OCI-LY7 (cell line): ENCODE measurements around the gene PPP1R2. TPM values are rescaled to one million over a fixed set of nuclear protein-coding genes. Genes with fewer than 3 reads are reported as not detected.

ENCODE experiments used
- Bru-seq: library from RNA; stranded (reverse); fragments of 400-500 nt; gene quantifications from one replicate; lab custom pipeline; 2021; lab: Mats Ljungman, UMichigan
- BruChase-seq, 2 experiments: library from RNA; stranded (reverse); fragments of 400-500 nt; gene quantifications; one replicate each; lab custom pipeline; 2021; lab: Mats Ljungman, UMichigan
- BruUV-seq: library from RNA; stranded (reverse); fragments of 400-500 nt; replicated peaks from 2 replicates; lab custom pipeline; 2021; lab: Mats Ljungman, UMichigan
- CTCF ChIA-PET: fragments of 300-600 bp; sonication (Branson Sonifier 250); formaldehyde crosslinking; loops from one replicate; lab custom pipeline; 2022; ENCODE audit warnings: antibody characterized with exemption; ENCODE audit not compliant: unreplicated experiment; lab: Charles Lee
- POLR2A ChIA-PET: fragments of 300-600 bp; sonication (Branson Sonifier 250); formaldehyde crosslinking; loops from one replicate; lab custom pipeline; 2022; ENCODE audit warnings: antibody characterized with exemption; lab: Charles Lee
- DNase-seq: peaks from one replicate; pipeline ENCODE4 v3.0.0-alpha.2; 2015; ENCODE audit warnings: low spot score
- H2AFZ ChIP-seq: fragments of 200-600 bp; sonication (generic), shearing (Covaris generic); 2 replicates; pipeline ENCODE4 v1.6.1; 2014; ENCODE audit warnings: mild to moderate bottlenecking, antibody characterized with exemption, low read length, moderate library complexity
- H3K27ac ChIP-seq: fragments of 200-600 bp; sonication (generic); 2 replicates; pipeline ENCODE4 v1.5.1; 2014; ENCODE audit warnings: mixed run types, low read depth, mild to moderate bottlenecking, moderate library complexity, low read length, inconsistent platforms; ENCODE audit not compliant: poor library complexity, severe bottlenecking
- H3K36me3 ChIP-seq: fragments of 200-600 bp; sonication (generic); 2 replicates; pipeline ENCODE4 v1.6.1; 2014; ENCODE audit warnings: mild to moderate bottlenecking, antibody characterized with exemption, low read length, moderate library complexity, mixed read lengths; ENCODE audit not compliant: insufficient read depth
- H3K4me1 ChIP-seq: fragments of 200-600 bp; sonication (generic); 2 replicates; pipeline ENCODE4 v1.5.1; 2014; ENCODE audit warnings: mild to moderate bottlenecking, low read length; ENCODE audit not compliant: insufficient read depth, poor library complexity, severe bottlenecking
- H3K4me2 ChIP-seq: fragments of 200-600 bp; sonication (generic); 2 replicates; pipeline ENCODE4 v1.6.1; 2014; ENCODE audit warnings: mild to moderate bottlenecking, low read length
- H3K4me3 ChIP-seq: fragments of 200-600 bp; sonication (generic); 2 replicates; pipeline ENCODE4 v1.5.1; 2014; ENCODE audit warnings: mild to moderate bottlenecking, low read depth, low read length; ENCODE audit not compliant: poor library complexity, severe bottlenecking
- H3K79me2 ChIP-seq: fragments of 200-600 bp; sonication (generic); 2 replicates; pipeline ENCODE4 v1.6.1; 2016; ENCODE audit warnings: low read depth, mild to moderate bottlenecking, low read length, moderate library complexity, mixed read lengths; ENCODE audit not compliant: insufficient read depth
- H3K9me2 ChIP-seq: fragments of 200-600 bp; sonication (generic); 2 replicates; pipeline ENCODE4 v1.6.1; 2016; ENCODE audit warnings: mild to moderate bottlenecking, low read length, mixed read lengths; ENCODE audit not compliant: insufficient read depth
- H3K9me3 ChIP-seq: fragments of 200-600 bp; sonication (generic); 2 replicates; pipeline ENCODE4 v1.6.1; 2014; ENCODE audit warnings: mild to moderate bottlenecking, mixed run types, low read length, mixed read lengths
- H4K20me1 ChIP-seq: fragments of 200-600 bp; sonication (generic); 2 replicates; pipeline ENCODE4 v1.6.1; 2014; ENCODE audit warnings: mild to moderate bottlenecking, antibody characterized with exemption, low read length, moderate library complexity, mixed read lengths; ENCODE audit not compliant: insufficient read depth
- EZH2phosphoT487 ChIP-seq: fragments of 200-600 bp; sonication (generic); IDR thresholded peaks from 2 replicates; pipeline ENCODE4 v1.6.1; 2018; ENCODE audit warnings: low read depth, borderline replicate concordance, mild to moderate bottlenecking, mixed run types, antibody characterized with exemption, low read length, moderate library complexity, mixed read lengths
- intact Hi-C: fragments of 100-400 bp; cut with micrococcal nuclease; formaldehyde crosslinking; loops from one replicate; pipeline ENCODE4 v1.10.0; 2022; ENCODE audit not compliant: unreplicated experiment
- long read RNA-seq: library from polyadenylated mRNA; stranded (forward); transcript quantifications from one replicate; pipeline ENCODE4 v2.0.0, GENCODE V29; 2022
- total RNA-seq, 2 experiments: library from RNA; depleted of rRNA in 1 of 2; stranded (reverse); fragments of >200 nt in 1 of 2; shearing (Covaris generic) in 1 of 2; gene quantifications; 2 replicates each; pipeline ENCODE4 v1.2.3, GENCODE V29; 2014 to 2022
- TF ChIP-seq, protein P1 (sequence below): fragments of 200-600 bp; sonication (generic); conservative IDR thresholded peaks from 2 replicates; pipeline ENCODE4 v1.5.1; 2014; ENCODE audit warnings: mild to moderate bottlenecking, antibody characterized with exemption, low read length, moderate library complexity, mixed read lengths

Gene PPP1R2
- total RNA-seq (2014; rRNA removed; shearing (Covaris generic)) (239 and 294 TPM in 2 replicates), total RNA-seq (2022) (86.5 and 91.9 TPM in 2 replicates), Bru-seq, nascent RNA (percentile 95 among the genes with signal in this experiment), BruChase-seq, experiment 1, labeled RNA remaining after a 6-hour chase (percentile 86 among the genes with signal in this experiment), BruChase-seq, experiment 2, labeled RNA remaining after a 2-hour chase (percentile 94 among the genes with signal in this experiment)
- long read RNA-seq, transcript PPP1R2-205 (2 exons, 1,668 nt): minor isoform, 11 of 304 reads
- long read RNA-seq, transcript PPP1R2-206 (6 exons, 3,450 nt): major isoform, 251 of 304 reads
- long read RNA-seq, partial matches to known transcripts: 4 of 304 reads
- long read RNA-seq, other reads (novel, unspliced or antisense): 38 of 304 reads

DNA sequence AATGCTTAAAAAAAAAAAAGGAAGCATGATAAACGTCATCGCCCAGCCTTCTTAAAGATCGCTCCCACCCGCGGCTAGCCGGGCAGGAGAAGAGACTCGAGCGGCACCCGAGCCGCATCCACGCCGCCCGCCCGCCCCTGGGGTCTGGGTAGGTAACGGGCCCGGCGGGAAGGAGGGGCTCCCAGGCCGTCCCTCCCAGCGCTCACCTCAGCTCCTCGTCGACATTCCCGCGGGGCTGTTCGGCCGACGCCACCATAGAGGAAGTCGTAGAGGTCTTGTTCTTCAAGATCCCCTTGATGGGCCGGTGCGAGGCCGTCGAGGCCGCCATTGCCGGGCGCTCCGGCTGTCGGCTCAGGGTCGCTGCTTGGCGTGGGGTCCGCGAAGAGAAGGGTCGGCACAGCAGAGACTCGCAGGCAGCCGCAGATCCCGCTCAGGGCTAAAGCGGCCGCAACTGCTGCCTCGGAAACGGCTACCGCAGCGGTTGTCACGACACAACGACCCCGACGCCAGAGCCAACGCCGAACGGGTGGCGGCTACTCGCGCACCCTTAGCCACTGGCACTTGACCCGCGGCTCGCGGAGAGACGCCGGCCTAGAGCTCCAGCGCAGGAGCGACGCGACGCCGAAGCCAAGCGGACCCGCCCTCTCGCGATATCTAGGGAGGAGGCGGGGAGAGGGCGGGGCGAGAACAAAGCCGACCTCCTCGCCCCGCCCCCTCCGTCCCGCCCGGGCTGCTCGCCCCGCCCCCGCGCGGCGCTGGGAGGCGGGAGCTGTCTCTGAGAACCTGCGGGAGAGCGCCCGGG is at the start of gene PPP1R2:
Gene PPP1R2, minus strand, starts transcription at position 628 of the 802 bp plus-strand sequence. Its CDS starts 300 bp downstream, at position 328.
- peak within 1 kb of the TSS; percentile 89 for H3K4me3 ChIP-seq
- H3K36me3 ChIP-seq: peaks cover 11% of the 10 kb centered on the region; the same call in 1 of the 2 replicates
- H3K4me2 ChIP-seq: peak within 1 kb of the TSS; percentile 86
- peak within 1 kb of the TSS; percentile 89 for H3K27ac ChIP-seq
- peaks cover 51% of the 10 kb centered on the region for H3K79me2 ChIP-seq
- BruUV-seq: no TSS peak
- no peaks in the 10 kb centered on the region for H3K9me2 ChIP-seq
- CTCF ChIA-PET: interaction anchor here (0.6 to 1.2 kb wide), 3 partner anchors 195 to 774 kb away, joined by 7 to 8 read pairs (median 7); partner anchors contain the start of gene XXYLT1
- intact Hi-C loops: loop anchor here (1.0 to 5.0 kb wide), 2 partner anchors 103 to 364 kb away; partner anchors contain the start of gene TNK2
- POLR2A ChIA-PET: interaction anchor here (0.6 to 4.3 kb wide), 15 partner anchors 9 to 1153 kb away, joined by 3 to 28 read pairs (median 4); partner anchors contain the start of gene XXYLT1
- peaks cover 59% of the 10 kb centered on the region for H3K4me1 ChIP-seq
- H4K20me1 ChIP-seq: peaks cover 13% of the 10 kb centered on the region; the same call in 1 of the 2 replicates
- peak; percentile 95 for DNase-seq
- peak within 1 kb of the TSS; percentile 83 for H2AFZ ChIP-seq
- H3K9me3 ChIP-seq: no peaks in the 10 kb centered on the region
- TF ChIP-seq, protein P1, sequence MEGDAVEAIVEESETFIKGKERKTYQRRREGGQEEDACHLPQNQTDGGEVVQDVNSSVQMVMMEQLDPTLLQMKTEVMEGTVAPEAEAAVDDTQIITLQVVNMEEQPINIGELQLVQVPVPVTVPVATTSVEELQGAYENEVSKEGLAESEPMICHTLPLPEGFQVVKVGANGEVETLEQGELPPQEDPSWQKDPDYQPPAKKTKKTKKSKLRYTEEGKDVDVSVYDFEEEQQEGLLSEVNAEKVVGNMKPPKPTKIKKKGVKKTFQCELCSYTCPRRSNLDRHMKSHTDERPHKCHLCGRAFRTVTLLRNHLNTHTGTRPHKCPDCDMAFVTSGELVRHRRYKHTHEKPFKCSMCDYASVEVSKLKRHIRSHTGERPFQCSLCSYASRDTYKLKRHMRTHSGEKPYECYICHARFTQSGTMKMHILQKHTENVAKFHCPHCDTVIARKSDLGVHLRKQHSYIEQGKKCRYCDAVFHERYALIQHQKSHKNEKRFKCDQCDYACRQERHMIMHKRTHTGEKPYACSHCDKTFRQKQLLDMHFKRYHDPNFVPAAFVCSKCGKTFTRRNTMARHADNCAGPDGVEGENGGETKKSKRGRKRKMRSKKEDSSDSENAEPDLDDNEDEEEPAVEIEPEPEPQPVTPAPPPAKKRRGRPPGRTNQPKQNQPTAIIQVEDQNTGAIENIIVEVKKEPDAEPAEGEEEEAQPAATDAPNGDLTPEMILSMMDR: no peak
- no peak for TF ChIP-seq EZH2phosphoT487

DNA sequence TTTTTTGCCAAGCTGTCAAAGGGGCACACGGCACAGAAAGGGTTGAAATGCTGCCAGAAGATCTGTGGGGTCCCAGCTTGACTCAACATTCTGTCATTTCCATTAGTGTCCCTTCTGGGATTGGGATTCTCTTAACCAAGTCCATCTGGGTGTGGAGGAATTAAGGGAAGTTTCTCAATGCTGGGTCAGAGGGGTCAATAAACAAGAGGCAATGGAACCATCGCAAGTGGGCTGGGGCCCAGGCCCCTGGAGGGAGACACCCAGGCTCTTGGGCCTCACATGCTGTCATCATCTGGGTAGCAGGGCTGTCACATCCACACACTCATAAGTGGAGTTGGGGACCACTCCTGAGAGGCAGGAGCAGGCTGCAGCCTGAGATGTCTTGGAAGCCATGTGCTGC is 48.7 kb upstream of the PPP1R2 start:
- Histone ChIP-seq H3K4me3 (no peak overlapping the region), H3K4me1 (peaks cover 5% of the 10 kb centered on the region), H4K20me1 (no peaks in the 10 kb centered on the region), H3K4me2 (no peak overlapping the region), H3K36me3 (no peaks in the 10 kb centered on the region), H2AFZ (no peak overlapping the region), H3K27ac (no peak overlapping the region), H3K9me3 (peaks cover 5% of the 10 kb centered on the region; the same call in 1 of the 2 replicates), H3K9me2 (no peaks in the 10 kb centered on the region), H3K79me2 (no peaks in the 10 kb centered on the region)
- no TSS peak for BruUV-seq
- ChIA-PET CTCF (no interaction called here), POLR2A (no interaction called here)
- TF ChIP-seq, protein P1: no peak
- no peak for TF ChIP-seq EZH2phosphoT487
- intact Hi-C loops: no loop called here
- no peak for DNase-seq
